ENCODE measurements around the gene PAXIP1.

GRCh38 chr7:154937837-154938236 is 65.1 kb downstream of the PAXIP1 start:
- TF ChIP-seq, protein P1, sequence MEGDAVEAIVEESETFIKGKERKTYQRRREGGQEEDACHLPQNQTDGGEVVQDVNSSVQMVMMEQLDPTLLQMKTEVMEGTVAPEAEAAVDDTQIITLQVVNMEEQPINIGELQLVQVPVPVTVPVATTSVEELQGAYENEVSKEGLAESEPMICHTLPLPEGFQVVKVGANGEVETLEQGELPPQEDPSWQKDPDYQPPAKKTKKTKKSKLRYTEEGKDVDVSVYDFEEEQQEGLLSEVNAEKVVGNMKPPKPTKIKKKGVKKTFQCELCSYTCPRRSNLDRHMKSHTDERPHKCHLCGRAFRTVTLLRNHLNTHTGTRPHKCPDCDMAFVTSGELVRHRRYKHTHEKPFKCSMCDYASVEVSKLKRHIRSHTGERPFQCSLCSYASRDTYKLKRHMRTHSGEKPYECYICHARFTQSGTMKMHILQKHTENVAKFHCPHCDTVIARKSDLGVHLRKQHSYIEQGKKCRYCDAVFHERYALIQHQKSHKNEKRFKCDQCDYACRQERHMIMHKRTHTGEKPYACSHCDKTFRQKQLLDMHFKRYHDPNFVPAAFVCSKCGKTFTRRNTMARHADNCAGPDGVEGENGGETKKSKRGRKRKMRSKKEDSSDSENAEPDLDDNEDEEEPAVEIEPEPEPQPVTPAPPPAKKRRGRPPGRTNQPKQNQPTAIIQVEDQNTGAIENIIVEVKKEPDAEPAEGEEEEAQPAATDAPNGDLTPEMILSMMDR (conservative IDR thresholded peaks at IDR 0.05 in 1 of 2, IDR thresholded peaks at IDR 0.05 in 1 of 2; ENCODE audit: low read depth in 1 of 2, low read length in 2 of 2) = no peak
- no peak for TF ChIP-seq EZH2 (IDR thresholded peaks at IDR 0.05; ENCODE audit: low read length, missing control alignments)
